ENCODE data around the gene DDX51.
"Not testable (repeated sequence)": the region's sequence is repeated elsewhere in the genome, so short reads cannot be mapped to it uniquely, and the experiment has no call there.

The DDX51 gene

GRCh38 chr12:132123970-132124765, 20.0 kb downstream of the DDX51 start:
- in situ Hi-C loops (cut with HindIII; ENCODE audit: low sequenced_read_pairs), result no loop called here

DNA sequence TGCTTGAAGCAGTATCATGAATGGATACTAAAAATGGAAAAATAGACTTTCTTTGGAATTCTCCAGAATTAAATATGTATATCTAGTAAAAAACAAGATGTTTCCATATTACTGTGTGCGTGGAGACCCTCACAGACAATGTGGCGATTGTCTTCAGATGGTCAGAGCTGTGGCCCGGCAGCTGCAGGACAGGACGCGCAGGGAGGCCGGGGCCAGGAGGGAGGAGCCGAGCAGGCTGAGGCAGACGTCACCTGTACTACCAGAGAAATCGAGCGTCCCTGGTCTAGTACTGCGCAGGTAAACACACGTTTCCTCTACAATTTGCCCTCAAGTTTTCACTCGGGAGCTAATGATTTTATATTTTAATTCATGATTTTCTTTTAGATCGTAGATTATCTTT, 22.8 kb downstream of the DDX51 start:
- in situ Hi-C loops (cut with HindIII; ENCODE audit: low sequenced_read_pairs), result no loop called here

GRCh38 chr12:132118876-132119275, 25.2 kb downstream of the DDX51 start:
- in situ Hi-C loops (cut with HindIII; ENCODE audit: low sequenced_read_pairs), result no loop called here

- in situ Hi-C loops (cut with HindIII; ENCODE audit: low sequenced_read_pairs), result no loop called here
Measured at GRCh38 chr12:132117558-132117875, 26.6 kb downstream of the DDX51 start.

- in situ Hi-C loops (cut with HindIII; ENCODE audit: low sequenced_read_pairs), result no loop called here
Measured at GRCh38 chr12:132116709-132117557, 27.2 kb downstream of the DDX51 start.

DNA sequence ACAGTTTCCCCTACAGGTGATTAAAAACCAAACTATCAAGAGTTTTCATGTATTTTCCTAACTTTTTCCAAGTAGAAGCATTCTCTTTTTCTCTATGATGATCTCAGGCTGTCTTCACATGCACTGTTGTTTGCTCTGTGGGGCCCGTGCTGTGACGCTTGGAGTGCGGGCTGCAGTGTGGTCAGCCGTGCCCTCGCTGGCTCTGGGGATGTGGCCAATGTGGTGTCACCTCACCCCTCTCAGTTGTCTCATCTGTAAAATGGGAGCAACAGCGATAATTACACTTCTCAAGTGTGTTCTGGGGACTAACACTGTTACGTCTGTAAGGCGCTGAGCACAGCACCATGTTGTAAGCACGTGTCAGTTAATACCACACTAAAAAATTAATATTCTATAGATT, 28.6 kb downstream of the DDX51 start:
- in situ Hi-C loops (cut with HindIII; ENCODE audit: low sequenced_read_pairs), result no loop called here

DNA sequence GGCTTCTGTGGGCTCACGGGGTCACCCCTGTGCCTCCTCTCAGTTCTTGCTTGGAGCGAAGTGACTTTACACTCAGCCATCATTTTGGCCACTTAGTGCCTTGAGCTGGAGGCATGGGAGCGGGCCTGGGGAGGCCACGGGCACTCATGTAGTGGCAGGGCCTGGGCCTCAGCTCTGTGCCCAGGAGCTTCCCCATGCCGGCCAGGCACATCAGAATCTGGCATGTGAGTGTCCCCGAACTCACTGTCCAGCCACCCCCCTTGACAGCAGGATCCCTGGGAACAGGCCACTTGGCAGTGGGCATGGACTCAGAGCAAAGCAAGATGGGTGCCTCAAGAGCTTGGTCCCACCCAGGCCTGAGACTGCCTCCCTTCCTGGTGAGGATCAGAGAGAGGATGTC, 29.5 kb downstream of the DDX51 start:
- in situ Hi-C loops (cut with HindIII; ENCODE audit: low sequenced_read_pairs), result no loop called here

DNA sequence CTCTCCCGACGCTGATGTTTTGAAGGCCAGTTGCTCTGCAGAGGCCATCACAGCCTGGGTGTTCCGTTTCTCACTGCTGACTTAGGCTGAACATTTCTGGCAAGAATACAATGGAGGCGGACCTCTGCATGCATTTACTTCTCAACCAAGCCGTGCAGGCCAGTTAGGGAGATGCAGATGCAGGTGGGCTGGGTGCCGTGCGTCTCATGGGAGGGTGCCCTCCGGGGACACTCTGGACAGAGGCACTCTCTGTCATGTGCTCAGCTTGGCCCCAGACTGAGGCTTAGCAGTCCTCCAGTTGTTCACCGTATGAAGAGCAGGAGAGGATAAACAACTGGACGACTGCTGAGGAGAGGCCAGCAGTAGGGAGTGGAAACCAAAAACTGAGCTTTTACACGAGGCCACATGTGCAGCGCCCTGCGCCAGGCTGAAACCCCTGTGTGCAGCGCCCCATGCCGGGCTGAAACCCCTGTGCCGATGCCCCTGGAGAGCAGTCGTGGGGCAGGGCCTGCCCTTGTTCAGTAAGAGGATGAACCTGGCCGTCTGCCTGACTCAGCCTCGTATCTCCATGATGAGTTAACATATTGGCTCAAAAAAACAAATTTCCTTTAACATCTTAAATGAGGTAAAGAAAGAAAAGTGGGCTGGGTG, 32.3 kb downstream of the DDX51 start:
- in situ Hi-C loops (cut with HindIII; ENCODE audit: low sequenced_read_pairs), result no loop called here

GRCh38 chr12:132110677-132111076, 33.4 kb downstream of the DDX51 start:
- in situ Hi-C loops (cut with HindIII; ENCODE audit: low sequenced_read_pairs), result no loop called here

- in situ Hi-C loops (cut with HindIII; ENCODE audit: low sequenced_read_pairs), result no loop called here
Measured at GRCh38 chr12:132109741-132110140, 34.4 kb downstream of the DDX51 start.

DNA sequence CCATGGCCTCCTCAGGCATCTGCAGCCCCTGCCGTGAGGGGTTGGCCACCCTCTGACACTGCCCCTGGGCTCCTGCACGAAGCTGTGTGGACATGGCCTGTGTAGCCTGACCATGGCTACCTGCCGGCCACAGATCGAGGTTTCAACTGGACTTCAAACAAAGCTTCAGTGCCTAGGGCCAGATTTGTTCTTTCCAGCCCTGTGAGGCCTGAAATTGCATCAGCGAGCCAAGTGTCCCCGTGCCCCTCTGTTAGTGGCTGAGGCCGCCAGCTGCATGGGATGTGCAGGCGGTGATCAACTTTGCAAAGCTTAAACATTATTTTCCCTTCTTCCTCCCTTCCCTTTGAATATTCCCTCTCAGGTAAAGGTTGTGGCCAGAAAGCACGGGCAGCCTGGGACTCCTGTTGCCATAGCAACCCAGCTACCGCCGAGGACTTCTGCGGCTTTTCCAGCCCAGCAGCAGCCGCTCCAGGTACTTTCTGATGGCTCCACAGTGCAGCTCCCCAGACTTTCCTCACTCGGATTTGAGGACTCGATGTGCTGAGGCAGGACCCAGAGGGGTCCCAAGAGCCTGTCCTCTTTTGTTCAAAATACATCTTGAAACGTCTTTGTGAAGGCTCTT, 35.8 kb downstream of the DDX51 start:
- in situ Hi-C loops (cut with HindIII; ENCODE audit: low sequenced_read_pairs), result no loop called here

GRCh38 chr12:132106921-132107320, 37.2 kb downstream of the DDX51 start:
- in situ Hi-C loops (cut with HindIII; ENCODE audit: low sequenced_read_pairs), result no loop called here

DNA sequence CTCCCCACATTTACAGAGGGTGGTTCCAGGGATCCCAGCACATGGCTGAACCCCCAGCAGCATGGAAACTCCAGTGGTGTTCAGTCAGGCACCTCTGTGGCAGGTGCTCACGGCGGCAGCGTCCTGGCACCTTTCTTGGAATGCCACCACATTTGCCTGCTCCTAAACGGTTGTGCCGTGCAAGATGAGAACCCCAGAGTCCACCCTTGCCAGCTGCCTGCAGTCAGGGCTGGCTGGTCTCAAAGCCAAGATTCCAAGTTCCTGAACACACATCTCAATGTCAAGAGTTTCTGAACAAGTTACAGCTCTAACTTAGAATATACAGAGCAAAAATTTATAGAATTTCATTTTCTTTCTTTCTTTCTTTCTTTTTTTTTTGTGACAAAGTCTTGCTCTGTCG, 38.7 kb downstream of the DDX51 start:
- in situ Hi-C loops (cut with HindIII; ENCODE audit: low sequenced_read_pairs), result no loop called here

GRCh38 chr12:132103542-132104308, 40.4 kb downstream of the DDX51 start:
- in situ Hi-C loops (cut with HindIII; ENCODE audit: low sequenced_read_pairs), result no loop called here

DNA sequence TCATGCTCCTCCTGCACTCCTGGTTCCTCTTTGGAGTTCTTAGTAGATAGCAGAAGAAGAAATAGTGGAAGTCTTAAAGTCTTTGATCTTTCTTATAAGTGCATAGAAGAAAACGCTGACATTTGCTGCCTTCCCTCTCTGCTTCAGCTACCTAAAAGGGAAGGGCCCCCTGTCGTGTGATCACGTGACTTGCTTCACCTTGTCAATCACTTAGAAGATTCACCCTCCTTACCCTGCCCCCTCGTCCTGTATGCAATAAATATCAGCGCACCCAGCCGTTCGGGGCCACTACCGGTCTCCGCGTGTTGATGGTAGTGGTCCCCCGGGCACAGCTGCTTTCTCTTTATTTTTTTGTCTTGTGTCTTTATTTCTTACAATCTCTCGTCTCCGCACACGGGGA, 41.0 kb downstream of the DDX51 start:
- in situ Hi-C loops (cut with HindIII; ENCODE audit: low sequenced_read_pairs), result not testable (repeated sequence)

DNA sequence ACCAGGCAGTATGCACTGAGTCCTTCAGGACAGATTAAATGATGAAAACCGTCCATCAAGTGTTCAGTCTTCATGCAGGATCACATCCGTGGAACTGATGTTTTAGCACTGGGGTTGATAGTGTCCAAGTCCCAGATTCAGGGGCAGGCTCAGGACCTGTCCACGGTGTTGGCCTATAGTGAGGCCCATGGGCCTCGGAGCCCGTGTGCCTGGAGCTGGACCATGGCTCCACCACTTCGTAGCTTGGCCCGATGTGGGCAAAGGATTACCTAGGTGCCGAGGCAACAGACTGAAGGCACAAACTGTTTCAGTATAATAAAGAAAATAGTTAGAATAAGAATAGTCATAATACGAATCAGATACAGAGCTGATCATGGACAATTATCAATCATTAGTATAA, 41.8 kb downstream of the DDX51 start:
- in situ Hi-C loops (cut with HindIII; ENCODE audit: low sequenced_read_pairs), result no loop called here

DNA sequence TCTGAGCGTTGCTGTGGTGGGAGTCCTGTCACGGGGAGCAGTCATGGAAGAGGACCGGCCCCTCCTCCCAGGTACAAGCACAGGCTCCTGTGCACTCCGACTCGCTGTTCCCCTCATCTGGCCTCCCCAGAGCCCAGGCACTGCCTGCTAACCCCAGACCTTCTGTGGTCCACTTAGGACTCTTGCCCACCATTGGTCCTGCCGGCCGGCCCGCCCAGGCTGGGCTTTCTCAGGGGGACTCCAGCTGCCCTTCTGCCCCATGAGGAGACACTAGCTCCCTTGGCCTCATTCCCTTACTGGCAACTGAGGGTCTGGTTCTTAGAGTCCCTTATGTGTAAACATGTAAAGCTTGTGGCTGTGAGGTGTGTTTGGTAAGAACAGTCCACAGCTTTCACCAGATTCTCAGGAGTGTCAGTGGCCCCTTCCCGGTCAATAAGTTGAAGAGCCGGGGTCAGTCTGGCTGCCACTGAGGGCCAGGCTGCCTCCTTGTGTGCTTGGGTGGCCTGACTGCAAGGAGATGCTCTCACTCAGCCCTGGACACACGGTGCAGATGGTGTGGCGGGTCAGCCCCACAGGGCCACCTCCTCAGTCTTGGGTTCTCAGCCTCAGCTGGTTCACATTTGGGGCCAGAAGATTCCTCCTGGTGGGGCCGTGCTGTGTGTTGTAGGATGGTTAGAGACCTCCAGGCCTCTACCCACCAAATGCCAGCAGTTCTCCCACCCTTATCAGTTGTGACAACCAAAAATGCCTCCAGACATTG, 43.6 kb downstream of the DDX51 start:
- in situ Hi-C loops (cut with HindIII; ENCODE audit: low sequenced_read_pairs), result no loop called here

DNA sequence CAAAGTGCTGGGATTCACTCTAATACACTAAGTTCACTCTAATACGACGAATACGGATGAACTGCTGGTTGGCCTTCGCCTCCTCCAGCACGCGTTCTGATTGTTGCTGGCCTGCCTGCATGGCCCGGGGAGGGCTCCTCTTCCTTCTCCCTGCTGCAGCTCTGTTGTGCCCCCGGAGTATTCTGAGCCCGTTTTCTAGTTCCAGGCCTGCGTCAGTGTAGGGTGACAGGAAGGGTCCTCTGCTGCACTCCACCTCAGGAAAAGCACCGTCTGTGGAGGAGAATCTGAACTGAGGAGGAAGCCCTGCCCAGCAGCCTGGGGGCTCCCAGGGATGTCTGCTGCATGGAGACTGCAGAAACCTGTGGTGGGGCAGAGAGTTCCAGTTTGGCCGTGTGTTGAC, 44.4 kb downstream of the DDX51 start:
- in situ Hi-C loops (cut with HindIII; ENCODE audit: low sequenced_read_pairs), result no loop called here

GRCh38 chr12:132095520-132096409, 48.4 kb downstream of the DDX51 start:
- in situ Hi-C loops (cut with HindIII; ENCODE audit: low sequenced_read_pairs), result no loop called here
